Measurements from ENCODE around the gene KCNQ4. TPM values are rescaled to one million over a fixed set of nuclear protein-coding genes. Genes with fewer than 3 reads are reported as not detected.

The KCNQ4 gene
- total and polyA plus RNA-seq, 2 of the 13 experiments (the other 11 are each of a cell fraction or from before 2014, with no cell fraction given) = 0.02 to 0.09 TPM

- TF ChIP-seq ZNF44 (CRISPR knock-in tag; IDR thresholded peaks at IDR 0.05) = no peak
- no peak for TF ChIP-seq ZNF775 (CRISPR knock-in tag; IDR thresholded peaks at IDR 0.05; ENCODE audit: borderline replicate concordance)
- TF ChIP-seq PHF5A (CRISPR knock-in tag; IDR thresholded peaks at IDR 0.05; ENCODE audit: low read depth, unreplicated experiment) = no peak
- TF ChIP-seq HCFC1 (IDR thresholded peaks at IDR 0.05; ENCODE audit: low read depth, low read length) = no peak
- TF ChIP-seq XBP1 (CRISPR knock-in tag; IDR thresholded peaks at IDR 0.05) = no peak
- TF ChIP-seq, protein P1, sequence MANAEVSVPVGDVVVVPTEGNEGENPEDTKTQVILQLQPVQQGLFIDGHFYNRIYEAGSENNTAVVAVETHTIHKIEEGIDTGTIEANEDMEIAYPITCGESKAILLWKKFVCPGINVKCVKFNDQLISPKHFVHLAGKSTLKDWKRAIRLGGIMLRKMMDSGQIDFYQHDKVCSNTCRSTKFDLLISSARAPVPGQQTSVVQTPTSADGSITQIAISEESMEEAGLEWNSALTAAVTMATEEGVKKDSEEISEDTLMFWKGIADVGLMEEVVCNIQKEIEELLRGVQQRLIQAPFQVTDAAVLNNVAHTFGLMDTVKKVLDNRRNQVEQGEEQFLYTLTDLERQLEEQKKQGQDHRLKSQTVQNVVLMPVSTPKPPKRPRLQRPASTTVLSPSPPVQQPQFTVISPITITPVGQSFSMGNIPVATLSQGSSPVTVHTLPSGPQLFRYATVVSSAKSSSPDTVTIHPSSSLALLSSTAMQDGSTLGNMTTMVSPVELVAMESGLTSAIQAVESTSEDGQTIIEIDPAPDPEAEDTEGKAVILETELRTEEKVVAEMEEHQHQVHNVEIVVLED (CRISPR knock-in tag; IDR thresholded peaks at IDR 0.05; ENCODE audit: borderline replicate concordance) = no peak
- no peak for TF ChIP-seq ZNF33A (CRISPR knock-in tag; IDR thresholded peaks at IDR 0.05; ENCODE audit: borderline replicate concordance)
- TF ChIP-seq ARNT (IDR thresholded peaks at IDR 0.05) = no peak
- no peak for TF ChIP-seq ZBTB42 (CRISPR knock-in tag; IDR thresholded peaks at IDR 0.05)
Observed at GRCh38 chr1:40887012-40887378, 103.4 kb downstream of the KCNQ4 start (continued).

DNA sequence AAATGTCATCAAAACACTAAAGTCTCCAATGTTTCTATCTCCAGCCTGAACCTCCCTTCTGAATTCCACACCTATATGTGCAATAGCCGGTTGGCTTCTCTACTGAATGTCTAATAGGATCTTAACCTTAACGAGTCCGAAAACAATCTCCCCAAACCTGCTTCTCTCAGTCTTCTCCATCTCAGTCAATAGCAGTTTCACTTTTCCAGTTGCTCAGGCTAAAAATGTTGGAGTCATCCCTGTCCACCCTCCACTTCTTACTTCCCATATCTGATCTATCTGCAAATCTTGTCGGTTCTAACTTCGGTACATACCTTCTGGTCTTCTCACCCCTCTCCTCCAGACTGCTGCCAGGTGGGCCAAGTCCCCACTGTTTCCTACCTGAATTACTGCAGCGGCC, 104.1 kb downstream of the KCNQ4 start:
- no peak overlapping the region for H3K27ac ChIP-seq (ENCODE audit: extremely low read length, insufficient read depth, low read length)
- intact Hi-C loops (cut with micrococcal nuclease; ENCODE audit: unreplicated experiment) = no loop called here
- in situ Hi-C loops (cut with HindIII; ENCODE audit: extremely low pct_ligation_motif_present, low pct_unique_long_range_greater_than_20kb) = no loop called here

More for the DNA sequence above, 104.1 kb downstream of the KCNQ4 start:
- POLR2A ChIA-PET = interaction anchor here (1.4 kb wide), 1 partner anchor 26 kb away, joined by 3 read pairs; the partner anchor contains the start of gene CITED4
- H4K20me1 ChIP-seq (ENCODE audit: insufficient read depth, low read length) = no peaks in the 10 kb centered on the region
- no peak overlapping the region for H3K4me3 ChIP-seq (replicated peaks in 1 of 3; ENCODE audit: insufficient read depth in 1 of 3, low read depth in 2 of 3, low read length in 3 of 3)
- no peaks in the 10 kb centered on the region for H3K36me3 ChIP-seq (replicated peaks in 1 of 2; ENCODE audit: control insufficient read depth in 1 of 2, insufficient read depth in 2 of 2, low read length in 2 of 2)
- ATAC-seq (no peak), DNase-seq (ENCODE audit: low spot score) (no peak), FAIRE-seq (no peak)
- no peak overlapping the region for H3K4me2 ChIP-seq (ENCODE audit: low read depth, low read length)
- TF ChIP-seq ZNF256 (CRISPR knock-in tag; conservative IDR thresholded peaks at IDR 0.05) = no peak
- no peak for TF ChIP-seq ZNF577 (CRISPR knock-in tag; IDR thresholded peaks at IDR 0.05; ENCODE audit: borderline replicate concordance, low read depth)
- TF ChIP-seq, protein P2, sequence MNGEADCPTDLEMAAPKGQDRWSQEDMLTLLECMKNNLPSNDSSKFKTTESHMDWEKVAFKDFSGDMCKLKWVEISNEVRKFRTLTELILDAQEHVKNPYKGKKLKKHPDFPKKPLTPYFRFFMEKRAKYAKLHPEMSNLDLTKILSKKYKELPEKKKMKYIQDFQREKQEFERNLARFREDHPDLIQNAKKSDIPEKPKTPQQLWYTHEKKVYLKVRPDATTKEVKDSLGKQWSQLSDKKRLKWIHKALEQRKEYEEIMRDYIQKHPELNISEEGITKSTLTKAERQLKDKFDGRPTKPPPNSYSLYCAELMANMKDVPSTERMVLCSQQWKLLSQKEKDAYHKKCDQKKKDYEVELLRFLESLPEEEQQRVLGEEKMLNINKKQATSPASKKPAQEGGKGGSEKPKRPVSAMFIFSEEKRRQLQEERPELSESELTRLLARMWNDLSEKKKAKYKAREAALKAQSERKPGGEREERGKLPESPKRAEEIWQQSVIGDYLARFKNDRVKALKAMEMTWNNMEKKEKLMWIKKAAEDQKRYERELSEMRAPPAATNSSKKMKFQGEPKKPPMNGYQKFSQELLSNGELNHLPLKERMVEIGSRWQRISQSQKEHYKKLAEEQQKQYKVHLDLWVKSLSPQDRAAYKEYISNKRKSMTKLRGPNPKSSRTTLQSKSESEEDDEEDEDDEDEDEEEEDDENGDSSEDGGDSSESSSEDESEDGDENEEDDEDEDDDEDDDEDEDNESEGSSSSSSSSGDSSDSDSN (CRISPR knock-in tag; IDR thresholded peaks at IDR 0.05) = no peak
- TF ChIP-seq, protein P3, sequence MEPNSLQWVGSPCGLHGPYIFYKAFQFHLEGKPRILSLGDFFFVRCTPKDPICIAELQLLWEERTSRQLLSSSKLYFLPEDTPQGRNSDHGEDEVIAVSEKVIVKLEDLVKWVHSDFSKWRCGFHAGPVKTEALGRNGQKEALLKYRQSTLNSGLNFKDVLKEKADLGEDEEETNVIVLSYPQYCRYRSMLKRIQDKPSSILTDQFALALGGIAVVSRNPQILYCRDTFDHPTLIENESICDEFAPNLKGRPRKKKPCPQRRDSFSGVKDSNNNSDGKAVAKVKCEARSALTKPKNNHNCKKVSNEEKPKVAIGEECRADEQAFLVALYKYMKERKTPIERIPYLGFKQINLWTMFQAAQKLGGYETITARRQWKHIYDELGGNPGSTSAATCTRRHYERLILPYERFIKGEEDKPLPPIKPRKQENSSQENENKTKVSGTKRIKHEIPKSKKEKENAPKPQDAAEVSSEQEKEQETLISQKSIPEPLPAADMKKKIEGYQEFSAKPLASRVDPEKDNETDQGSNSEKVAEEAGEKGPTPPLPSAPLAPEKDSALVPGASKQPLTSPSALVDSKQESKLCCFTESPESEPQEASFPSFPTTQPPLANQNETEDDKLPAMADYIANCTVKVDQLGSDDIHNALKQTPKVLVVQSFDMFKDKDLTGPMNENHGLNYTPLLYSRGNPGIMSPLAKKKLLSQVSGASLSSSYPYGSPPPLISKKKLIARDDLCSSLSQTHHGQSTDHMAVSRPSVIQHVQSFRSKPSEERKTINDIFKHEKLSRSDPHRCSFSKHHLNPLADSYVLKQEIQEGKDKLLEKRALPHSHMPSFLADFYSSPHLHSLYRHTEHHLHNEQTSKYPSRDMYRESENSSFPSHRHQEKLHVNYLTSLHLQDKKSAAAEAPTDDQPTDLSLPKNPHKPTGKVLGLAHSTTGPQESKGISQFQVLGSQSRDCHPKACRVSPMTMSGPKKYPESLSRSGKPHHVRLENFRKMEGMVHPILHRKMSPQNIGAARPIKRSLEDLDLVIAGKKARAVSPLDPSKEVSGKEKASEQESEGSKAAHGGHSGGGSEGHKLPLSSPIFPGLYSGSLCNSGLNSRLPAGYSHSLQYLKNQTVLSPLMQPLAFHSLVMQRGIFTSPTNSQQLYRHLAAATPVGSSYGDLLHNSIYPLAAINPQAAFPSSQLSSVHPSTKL (CRISPR knock-in tag; IDR thresholded peaks at IDR 0.05) = no peak
- TF ChIP-seq HHEX (CRISPR knock-in tag; IDR thresholded peaks at IDR 0.05) = no peak
- no peak overlapping the region for H2AFZ ChIP-seq (ENCODE audit: low read length)
- no peaks in the 10 kb centered on the region; a peak in 2 of 5 replicates for H3K27me3 ChIP-seq (ENCODE audit: control insufficient read depth in 1 of 2, insufficient read depth in 2 of 2, low read length in 2 of 2)
- no peaks in the 10 kb centered on the region for H3K9me3 ChIP-seq (ENCODE audit: low read length)
- 85% methylated on average over 6 of the region's 6 CpGs for WGBS (ENCODE audit: low lambda C conversion rate)
- H3K9ac ChIP-seq (ENCODE audit: insufficient read depth, low read depth, low read length) = no peak overlapping the region
- no peaks in the 10 kb centered on the region for H3K79me2 ChIP-seq (ENCODE audit: insufficient read depth, low read length)
- no TSS peak for BruUV-seq (replicated peaks)
- peaks cover 27% of the 10 kb centered on the region for H3K4me1 ChIP-seq (ENCODE audit: insufficient read depth, low read length)
- CTCF ChIA-PET (ENCODE audit: low intra/inter-chr PET ratio, low total read pairs) = no interaction called here

Measured in HepG2 (cell line).